HepG2 (cell line): ENCODE data around the gene BCL2L1. TPM values are rescaled to one million over a fixed set of nuclear protein-coding genes. Genes with fewer than 3 reads are reported as not detected.

Experiments used
- ATF7 ChIP-seq, 2 experiments: fragments of 450-650 bp in 1 of 2; sonication (generic) in 1 of 2; formaldehyde crosslinking in 1 of 2; IDR thresholded peaks; 2 replicates each; pipeline versions ENCODE4 v1.4.0 to v1.6.1; 2016 to 2020; ENCODE audit warnings: antibody characterized with exemption in 1 of 2, mild to moderate bottlenecking in 1 of 2, missing genetic modification reagents in 1 of 2
- GLI4 ChIP-seq: sonication (generic); formaldehyde crosslinking; IDR thresholded peaks from 2 replicates; pipeline ENCODE4 v1.5.1; 2020; ENCODE audit warnings: missing genetic modification reagents, mild to moderate bottlenecking, moderate library complexity, borderline replicate concordance
- KDM2A ChIP-seq: sonication (generic); formaldehyde crosslinking; IDR thresholded peaks from 2 replicates; pipeline ENCODE4 v1.4.0; 2020; ENCODE audit warnings: low read depth, missing genetic modification reagents, borderline replicate concordance
- KLF11 ChIP-seq: IDR thresholded peaks from 2 replicates; pipeline ENCODE4 v1.6.1; 2016; ENCODE audit warnings: missing compliant biosample characterization
- MAFF ChIP-seq: IDR thresholded peaks from 2 replicates; pipeline ENCODE4 v1.6.1; 2011; ENCODE audit warnings: low read depth, low read length, improper control_type of control experiment
- NPAS2 ChIP-seq: sonication (generic); formaldehyde crosslinking; IDR thresholded peaks from 2 replicates; pipeline ENCODE4 v1.8.0; 2022; ENCODE audit warnings: mild to moderate bottlenecking, missing genetic modification reagents, borderline replicate concordance
- REL ChIP-seq: sonication (generic); formaldehyde crosslinking; conservative IDR thresholded peaks from 2 replicates; pipeline ENCODE4 v1.8.0; 2022; ENCODE audit warnings: mild to moderate bottlenecking, missing genetic modification reagents, moderate library complexity
- RXRA ChIP-seq: sonication (generic); formaldehyde crosslinking; IDR thresholded peaks from 2 replicates; pipeline ENCODE4 v1.5.1; 2020; ENCODE audit warnings: missing genetic modification reagents
- SAP130 ChIP-seq: IDR thresholded peaks from 2 replicates; pipeline ENCODE4 v1.6.1; 2016; ENCODE audit warnings: low read depth
- ZNF256 ChIP-seq: sonication (generic); formaldehyde crosslinking; conservative IDR thresholded peaks from 2 replicates; pipeline ENCODE4 v1.4.0; 2020; ENCODE audit warnings: missing genetic modification reagents
- ZNF317 ChIP-seq: sonication (generic); formaldehyde crosslinking; IDR thresholded peaks from 2 replicates; pipeline ENCODE4 v1.5.0; 2020; ENCODE audit warnings: mild to moderate bottlenecking, missing genetic modification reagents
- ZNF567 ChIP-seq: sonication (generic); formaldehyde crosslinking; IDR thresholded peaks from 2 replicates; pipeline ENCODE4 v1.8.1; 2023; ENCODE audit warnings: mild to moderate bottlenecking, missing genetic modification reagents, borderline replicate concordance
- polyA plus RNA-seq, 8 experiments: library from polyadenylated mRNA; depleted of rRNA in 3 of 8; stranded (reverse) in 7 of 8; unstranded in 1 of 8; fragments of >200 nt; fragmentation: Illumina TruSeq in 4 of 8; extraction: Trizol in 4 of 8; gene quantifications; 2 replicates each; pipeline versions ENCODE4 v1.2.1 to v1.2.3, GENCODE V29; 2011 to 2016; ENCODE audit warnings: low read depth in 4 of 8, missing spikeins in 1 of 8, mixed read lengths in 1 of 8; ENCODE audit not compliant: insufficient read depth in 1 of 8
- total RNA-seq, 5 experiments: library from RNA; depleted of rRNA; stranded (reverse); fragments of >200 nt; fragmentation: Illumina TruSeq; extraction: Trizol; gene quantifications; 2 replicates each; pipeline ENCODE4 v1.2.3, GENCODE V29; 2016; ENCODE audit warnings: low read depth in 1 of 5
- TF ChIP-seq, protein P1 (sequence below): sonication (generic); formaldehyde crosslinking; IDR thresholded peaks from 2 replicates; pipeline ENCODE4 v1.5.0; 2020; ENCODE audit warnings: missing genetic modification reagents
- TF ChIP-seq, protein P2 (sequence below): sonication (generic); formaldehyde crosslinking; IDR thresholded peaks from 2 replicates; pipeline ENCODE4 v1.5.1; 2020; ENCODE audit warnings: missing genetic modification reagents, mild to moderate bottlenecking, borderline replicate concordance
- TF ChIP-seq, protein P3 (sequence below): IDR thresholded peaks from 2 replicates; pipeline ENCODE4 v1.6.1; 2016
- TF ChIP-seq, protein P4 (sequence below): sonication (generic); formaldehyde crosslinking; IDR thresholded peaks from 2 replicates; pipeline ENCODE4 v1.4.0; 2020; ENCODE audit warnings: missing genetic modification reagents, mild to moderate bottlenecking, borderline replicate concordance
- TF ChIP-seq, protein P5 (sequence below): fragments of 450-650 bp; IDR thresholded peaks from 2 replicates; pipeline ENCODE4 v1.6.1; 2016

BCL2L1 gene
- total and polyA plus RNA-seq, 2 of the 13 experiments (the other 11 are each of a cell fraction or from before 2014, with no cell fraction given), result 164 to 258 TPM

DNA sequence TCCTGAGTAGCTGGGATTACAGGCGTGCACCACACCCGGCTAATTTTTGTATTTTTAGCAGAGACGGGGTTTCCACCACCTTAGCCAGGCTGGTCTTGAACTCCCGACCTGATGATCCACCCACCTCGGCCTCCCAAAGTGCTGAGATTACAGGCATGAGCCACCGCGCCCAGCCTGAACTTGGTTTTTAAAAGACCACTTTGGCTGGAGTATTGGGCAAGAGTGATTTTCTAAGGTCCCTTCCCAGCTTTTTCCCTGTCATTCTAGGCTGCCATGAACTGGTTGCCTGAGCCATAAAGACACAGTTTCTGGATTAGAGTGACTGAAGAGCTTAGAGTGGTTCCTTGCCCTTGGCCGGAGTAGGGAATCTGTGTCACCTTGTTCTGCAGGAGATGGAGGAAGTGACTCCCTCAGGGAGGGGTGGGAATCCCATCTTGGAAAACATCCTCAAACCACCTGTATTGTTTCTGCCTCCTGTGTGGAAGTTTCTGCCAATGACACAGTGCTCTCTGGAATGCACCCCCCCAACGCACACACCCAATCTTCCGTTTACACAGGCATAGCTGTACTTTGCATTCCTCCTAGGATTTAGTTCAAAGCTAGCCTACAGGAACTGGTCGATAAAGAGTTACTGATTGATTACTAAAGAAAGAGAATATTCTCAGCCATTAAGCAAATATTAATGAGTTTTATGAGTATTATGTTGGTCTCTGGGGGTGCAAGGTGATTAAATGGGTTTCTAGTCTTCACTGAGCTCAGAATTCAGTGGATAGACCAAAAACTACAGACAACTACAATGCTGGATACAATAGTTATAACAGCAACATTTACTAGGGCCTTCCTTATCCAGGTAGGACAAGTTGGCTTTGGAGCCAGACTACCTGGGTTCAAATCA, 18.2 kb downstream of the BCL2L1 start (continued):
- TF ChIP-seq ATF7 (IDR thresholded peaks at IDR 0.05) (peak; percentile 86), ATF7 (CRISPR knock-in tag; IDR thresholded peaks at IDR 0.05) (peak; percentile 100), GLI4 (CRISPR knock-in tag) (no peak; the same call in 1 of the 2 replicates), ZNF256 (CRISPR knock-in tag) (peak; percentile 96; the same call in 1 of the 2 replicates), ZNF317 (CRISPR knock-in tag) (peak; percentile 92), MAFF (peak; percentile 59), KDM2A (CRISPR knock-in tag) (peak; percentile 86), REL (CRISPR knock-in tag) (no peak), SAP130 (peak; percentile 99), NPAS2 (CRISPR knock-in tag) (no peak), KLF11 (CRISPR knock-in tag) (0 out of 2 replicates have a peak, but pooled peaks have one; percentile 71), RXRA (CRISPR knock-in tag) (peak; percentile 96), ZNF567 (peak; percentile 80; the same call in 1 of the 2 replicates)
- TF ChIP-seq, protein P1, sequence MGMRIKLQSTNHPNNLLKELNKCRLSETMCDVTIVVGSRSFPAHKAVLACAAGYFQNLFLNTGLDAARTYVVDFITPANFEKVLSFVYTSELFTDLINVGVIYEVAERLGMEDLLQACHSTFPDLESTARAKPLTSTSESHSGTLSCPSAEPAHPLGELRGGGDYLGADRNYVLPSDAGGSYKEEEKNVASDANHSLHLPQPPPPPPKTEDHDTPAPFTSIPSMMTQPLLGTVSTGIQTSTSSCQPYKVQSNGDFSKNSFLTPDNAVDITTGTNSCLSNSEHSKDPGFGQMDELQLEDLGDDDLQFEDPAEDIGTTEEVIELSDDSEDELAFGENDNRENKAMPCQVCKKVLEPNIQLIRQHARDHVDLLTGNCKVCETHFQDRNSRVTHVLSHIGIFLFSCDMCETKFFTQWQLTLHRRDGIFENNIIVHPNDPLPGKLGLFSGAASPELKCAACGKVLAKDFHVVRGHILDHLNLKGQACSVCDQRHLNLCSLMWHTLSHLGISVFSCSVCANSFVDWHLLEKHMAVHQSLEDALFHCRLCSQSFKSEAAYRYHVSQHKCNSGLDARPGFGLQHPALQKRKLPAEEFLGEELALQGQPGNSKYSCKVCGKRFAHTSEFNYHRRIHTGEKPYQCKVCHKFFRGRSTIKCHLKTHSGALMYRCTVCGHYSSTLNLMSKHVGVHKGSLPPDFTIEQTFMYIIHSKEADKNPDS, result peak; percentile 99
- TF ChIP-seq, protein P2, sequence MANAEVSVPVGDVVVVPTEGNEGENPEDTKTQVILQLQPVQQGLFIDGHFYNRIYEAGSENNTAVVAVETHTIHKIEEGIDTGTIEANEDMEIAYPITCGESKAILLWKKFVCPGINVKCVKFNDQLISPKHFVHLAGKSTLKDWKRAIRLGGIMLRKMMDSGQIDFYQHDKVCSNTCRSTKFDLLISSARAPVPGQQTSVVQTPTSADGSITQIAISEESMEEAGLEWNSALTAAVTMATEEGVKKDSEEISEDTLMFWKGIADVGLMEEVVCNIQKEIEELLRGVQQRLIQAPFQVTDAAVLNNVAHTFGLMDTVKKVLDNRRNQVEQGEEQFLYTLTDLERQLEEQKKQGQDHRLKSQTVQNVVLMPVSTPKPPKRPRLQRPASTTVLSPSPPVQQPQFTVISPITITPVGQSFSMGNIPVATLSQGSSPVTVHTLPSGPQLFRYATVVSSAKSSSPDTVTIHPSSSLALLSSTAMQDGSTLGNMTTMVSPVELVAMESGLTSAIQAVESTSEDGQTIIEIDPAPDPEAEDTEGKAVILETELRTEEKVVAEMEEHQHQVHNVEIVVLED (CRISPR knock-in tag), result peak; percentile 82; the same call in 1 of the 2 replicates
- TF ChIP-seq, protein P3, sequence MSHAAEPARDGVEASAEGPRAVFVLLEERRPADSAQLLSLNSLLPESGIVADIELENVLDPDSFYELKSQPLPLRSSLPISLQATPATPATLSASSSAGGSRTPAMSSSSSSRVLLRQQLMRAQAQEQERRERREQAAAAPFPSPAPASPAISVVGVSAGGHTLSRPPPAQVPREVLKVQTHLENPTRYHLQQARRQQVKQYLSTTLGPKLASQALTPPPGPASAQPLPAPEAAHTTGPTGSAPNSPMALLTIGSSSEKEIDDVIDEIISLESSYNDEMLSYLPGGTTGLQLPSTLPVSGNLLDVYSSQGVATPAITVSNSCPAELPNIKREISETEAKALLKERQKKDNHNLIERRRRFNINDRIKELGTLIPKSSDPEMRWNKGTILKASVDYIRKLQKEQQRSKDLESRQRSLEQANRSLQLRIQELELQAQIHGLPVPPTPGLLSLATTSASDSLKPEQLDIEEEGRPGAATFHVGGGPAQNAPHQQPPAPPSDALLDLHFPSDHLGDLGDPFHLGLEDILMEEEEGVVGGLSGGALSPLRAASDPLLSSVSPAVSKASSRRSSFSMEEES (CRISPR knock-in tag), result peak; percentile 98
- TF ChIP-seq, protein P4, sequence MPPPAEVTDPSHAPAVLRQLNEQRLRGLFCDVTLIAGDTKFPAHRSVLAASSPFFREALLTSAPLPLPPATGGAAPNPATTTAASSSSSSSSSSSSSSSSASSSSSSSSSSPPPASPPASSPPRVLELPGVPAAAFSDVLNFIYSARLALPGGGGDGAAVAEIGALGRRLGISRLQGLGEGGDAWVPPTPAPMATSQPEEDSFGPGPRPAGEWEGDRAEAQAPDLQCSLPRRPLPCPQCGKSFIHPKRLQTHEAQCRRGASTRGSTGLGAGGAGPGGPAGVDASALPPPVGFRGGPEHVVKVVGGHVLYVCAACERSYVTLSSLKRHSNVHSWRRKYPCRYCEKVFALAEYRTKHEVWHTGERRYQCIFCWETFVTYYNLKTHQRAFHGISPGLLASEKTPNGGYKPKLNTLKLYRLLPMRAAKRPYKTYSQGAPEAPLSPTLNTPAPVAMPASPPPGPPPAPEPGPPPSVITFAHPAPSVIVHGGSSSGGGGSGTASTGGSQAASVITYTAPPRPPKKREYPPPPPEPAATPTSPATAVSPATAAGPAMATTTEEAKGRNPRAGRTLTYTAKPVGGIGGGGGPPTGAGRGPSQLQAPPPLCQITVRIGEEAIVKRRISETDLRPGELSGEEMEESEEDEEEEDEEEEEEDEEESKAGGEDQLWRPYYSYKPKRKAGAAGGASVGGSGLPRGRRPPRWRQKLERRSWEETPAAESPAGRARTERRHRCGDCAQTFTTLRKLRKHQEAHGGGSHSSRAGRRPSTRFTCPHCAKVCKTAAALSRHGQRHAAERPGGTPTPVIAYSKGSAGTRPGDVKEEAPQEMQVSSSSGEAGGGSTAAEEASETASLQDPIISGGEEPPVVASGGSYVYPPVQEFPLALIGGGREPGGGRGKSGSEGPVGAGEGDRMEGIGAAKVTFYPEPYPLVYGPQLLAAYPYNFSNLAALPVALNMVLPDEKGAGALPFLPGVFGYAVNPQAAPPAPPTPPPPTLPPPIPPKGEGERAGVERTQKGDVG (CRISPR knock-in tag), result peak; percentile 98
- TF ChIP-seq, protein P5, sequence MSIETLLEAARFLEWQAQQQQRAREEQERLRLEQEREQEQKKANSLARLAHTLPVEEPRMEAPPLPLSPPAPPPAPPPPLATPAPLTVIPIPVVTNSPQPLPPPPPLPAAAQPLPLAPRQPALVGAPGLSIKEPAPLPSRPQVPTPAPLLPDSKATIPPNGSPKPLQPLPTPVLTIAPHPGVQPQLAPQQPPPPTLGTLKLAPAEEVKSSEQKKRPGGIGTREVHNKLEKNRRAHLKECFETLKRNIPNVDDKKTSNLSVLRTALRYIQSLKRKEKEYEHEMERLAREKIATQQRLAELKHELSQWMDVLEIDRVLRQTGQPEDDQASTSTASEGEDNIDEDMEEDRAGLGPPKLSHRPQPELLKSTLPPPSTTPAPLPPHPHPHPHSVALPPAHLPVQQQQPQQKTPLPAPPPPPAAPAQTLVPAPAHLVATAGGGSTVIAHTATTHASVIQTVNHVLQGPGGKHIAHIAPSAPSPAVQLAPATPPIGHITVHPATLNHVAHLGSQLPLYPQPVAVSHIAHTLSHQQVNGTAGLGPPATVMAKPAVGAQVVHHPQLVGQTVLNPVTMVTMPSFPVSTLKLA, result peak; percentile 62
